PC-3 (cell line): ENCODE data around the gene PLXNA4.

Experiments
- EZH2 ChIP-seq: fragments of 300-600 bp; sonication (generic); IDR thresholded peaks from one replicate; pipeline ENCODE4 v1.6.1; 2017; ENCODE audit warnings: antibody characterized with exemption, mild to moderate bottlenecking, low read length; ENCODE audit not compliant: unreplicated experiment
- TF ChIP-seq, protein P1 (sequence below): fragments of 300-600 bp; sonication (generic); conservative IDR thresholded peaks from 2 replicates; pipeline ENCODE4 v1.5.1; 2017; ENCODE audit warnings: antibody characterized with exemption, low read depth, mild to moderate bottlenecking, low read length

DNA sequence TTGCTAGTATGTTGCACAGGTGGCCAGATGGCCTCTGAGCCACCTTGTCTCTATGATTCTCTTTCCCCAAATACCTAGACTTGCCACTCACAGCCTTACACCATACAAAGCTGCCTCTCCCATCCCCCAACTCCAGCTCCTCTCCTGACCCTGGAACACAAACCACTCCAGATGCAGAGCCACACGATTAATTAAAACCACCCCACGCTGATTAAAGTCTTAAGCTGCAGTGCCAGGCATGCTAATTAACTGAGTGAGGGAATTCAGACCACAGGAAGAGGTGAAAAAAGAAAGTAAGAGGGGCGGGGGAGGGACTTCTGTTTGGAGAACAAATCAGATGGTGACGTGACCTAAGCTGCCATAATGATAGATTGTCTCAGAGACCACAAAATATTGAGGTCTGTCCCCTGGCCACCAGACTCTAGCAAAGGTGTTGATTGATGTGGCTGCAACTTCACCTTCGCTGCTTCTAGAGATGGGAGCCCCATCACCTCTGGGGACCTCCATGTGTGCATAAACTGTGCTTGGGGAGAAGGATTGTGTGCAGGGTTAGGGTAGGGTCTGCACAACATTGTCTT is 331.3 kb downstream of the PLXNA4 start:
- TF ChIP-seq, protein P1, sequence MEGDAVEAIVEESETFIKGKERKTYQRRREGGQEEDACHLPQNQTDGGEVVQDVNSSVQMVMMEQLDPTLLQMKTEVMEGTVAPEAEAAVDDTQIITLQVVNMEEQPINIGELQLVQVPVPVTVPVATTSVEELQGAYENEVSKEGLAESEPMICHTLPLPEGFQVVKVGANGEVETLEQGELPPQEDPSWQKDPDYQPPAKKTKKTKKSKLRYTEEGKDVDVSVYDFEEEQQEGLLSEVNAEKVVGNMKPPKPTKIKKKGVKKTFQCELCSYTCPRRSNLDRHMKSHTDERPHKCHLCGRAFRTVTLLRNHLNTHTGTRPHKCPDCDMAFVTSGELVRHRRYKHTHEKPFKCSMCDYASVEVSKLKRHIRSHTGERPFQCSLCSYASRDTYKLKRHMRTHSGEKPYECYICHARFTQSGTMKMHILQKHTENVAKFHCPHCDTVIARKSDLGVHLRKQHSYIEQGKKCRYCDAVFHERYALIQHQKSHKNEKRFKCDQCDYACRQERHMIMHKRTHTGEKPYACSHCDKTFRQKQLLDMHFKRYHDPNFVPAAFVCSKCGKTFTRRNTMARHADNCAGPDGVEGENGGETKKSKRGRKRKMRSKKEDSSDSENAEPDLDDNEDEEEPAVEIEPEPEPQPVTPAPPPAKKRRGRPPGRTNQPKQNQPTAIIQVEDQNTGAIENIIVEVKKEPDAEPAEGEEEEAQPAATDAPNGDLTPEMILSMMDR: no peak
- no peak for TF ChIP-seq EZH2
